ENCODE measurements around the gene CUX1.
"Not testable (repeated sequence)": the region's sequence is repeated elsewhere in the genome, so short reads cannot be mapped to it uniquely, and the experiment has no call there.

The CUX1 gene

DNA sequence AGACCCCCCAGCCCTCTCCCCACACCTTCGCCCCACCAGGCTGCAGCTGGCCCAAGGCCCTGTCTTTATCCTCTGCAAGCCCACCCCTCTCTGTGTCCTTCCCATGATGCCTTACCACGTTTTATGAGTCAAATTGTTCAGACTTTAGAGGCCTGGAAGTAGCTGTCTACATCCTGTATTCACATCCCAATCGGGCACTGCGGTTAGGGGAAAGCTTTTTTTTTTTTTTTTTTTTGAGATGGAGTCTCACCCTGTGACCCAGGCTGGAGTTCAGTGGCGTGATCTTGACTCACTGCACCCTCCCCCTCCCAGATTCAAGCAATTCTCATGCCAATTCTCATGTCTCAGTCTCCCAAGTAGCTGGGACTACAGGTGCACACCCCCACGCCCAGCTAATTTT, 347.7 kb downstream of the CUX1 start:
- no peak for DNase-seq

DNA sequence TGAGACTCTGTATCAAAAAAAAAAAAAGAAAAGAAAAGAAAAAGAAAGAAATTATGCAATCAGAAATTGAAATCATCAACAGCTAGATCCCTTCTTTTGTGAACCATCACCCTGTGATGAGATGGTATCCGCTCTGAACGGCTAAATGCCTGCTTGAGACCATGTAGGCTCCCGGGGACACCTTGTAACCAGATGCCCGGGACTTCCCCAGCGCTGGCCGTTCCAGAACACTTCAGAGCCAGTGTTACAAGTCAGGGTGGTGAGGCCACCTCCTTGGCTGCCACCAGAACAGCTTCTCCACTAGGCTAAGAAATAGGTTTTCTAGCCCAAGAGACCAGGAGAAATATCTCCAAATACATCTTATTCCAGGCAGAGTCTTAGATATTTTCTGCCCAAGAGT, 349.8 kb downstream of the CUX1 start:
- DNase-seq: no peak

DNA sequence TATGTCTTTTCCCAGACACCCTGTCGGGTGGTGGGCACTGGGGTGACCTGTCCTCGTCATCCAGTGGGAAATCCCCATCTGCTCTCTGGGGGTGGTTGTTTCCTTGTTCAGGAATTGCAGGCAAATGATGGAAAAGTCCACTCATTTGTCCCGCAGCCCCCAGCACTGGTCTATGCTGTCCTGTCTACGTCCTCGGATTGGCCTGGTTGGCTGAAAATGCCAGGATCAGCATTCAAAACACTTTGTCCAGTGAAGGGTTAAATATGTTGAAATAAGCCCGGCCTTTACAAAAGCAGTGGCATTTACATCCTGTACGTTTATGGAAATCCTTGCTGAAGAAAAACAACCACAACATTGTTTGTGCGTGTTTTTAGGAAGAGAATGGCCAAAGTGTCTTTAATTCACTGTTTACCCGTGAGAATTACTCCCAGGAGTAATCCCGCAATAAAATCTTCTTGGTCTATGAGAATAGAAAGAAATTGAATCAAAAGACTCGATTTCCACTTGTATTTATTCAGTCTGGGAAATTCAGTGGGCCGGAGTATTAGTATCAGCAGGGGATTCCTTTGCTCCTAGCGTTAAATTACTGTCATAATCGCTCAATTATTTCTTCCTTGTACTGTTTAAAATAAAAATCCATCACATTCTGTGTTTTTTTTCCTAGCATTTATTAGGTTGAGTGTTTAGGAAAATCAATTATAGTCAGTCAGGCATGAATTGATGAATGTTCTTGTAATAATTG, 352.4 kb downstream of the CUX1 start:
- no peak for DNase-seq

DNA sequence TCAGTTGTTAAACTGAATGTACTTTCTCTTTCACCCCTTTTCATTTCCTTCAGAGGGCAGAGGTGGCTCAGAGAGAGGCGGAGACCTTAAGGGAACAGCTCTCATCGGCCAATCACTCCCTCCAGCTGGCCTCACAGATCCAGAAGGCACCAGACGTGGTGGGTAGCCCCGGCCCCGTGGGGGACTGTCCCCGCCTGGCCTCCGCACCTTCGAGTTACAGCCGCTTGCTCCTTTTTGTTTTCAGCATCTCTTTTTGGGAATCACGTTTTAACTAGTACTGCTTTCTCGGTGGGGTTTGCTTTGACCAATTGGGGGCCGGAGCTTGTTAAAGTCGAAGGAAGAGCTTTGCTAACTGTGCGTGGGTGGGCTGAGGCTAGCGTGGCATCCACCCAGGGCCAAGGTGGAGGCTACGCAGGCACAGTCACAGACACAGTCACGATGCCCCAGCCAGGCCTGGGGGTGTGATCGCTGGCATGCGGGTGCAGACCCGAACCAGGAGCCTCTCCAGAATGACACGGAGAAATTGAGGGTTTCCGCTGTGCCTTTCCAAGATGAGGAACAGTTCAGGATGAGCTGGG, 353.1 kb downstream of the CUX1 start:
- no peak for DNase-seq

DNA sequence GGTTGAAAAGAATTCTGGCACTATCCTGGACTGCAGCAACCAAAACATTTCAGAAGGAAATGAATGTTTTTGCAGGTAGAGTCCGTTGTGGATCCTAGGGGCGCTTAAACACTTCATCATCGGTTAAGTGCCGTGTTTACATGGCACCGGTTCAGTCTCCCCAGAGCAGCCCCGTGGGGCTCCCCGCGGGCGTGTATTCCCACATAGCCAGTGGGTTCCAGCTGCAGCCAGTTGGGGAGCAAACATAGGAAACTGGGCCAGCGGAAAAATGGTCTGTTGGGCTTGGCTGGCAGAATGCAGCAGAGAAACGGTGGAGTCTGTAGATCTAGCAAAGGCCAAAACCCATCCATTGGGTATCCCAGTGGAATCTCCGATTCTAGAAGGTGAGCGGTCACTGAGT, 356.2 kb downstream of the CUX1 start:
- DNase-seq: no peak

DNA sequence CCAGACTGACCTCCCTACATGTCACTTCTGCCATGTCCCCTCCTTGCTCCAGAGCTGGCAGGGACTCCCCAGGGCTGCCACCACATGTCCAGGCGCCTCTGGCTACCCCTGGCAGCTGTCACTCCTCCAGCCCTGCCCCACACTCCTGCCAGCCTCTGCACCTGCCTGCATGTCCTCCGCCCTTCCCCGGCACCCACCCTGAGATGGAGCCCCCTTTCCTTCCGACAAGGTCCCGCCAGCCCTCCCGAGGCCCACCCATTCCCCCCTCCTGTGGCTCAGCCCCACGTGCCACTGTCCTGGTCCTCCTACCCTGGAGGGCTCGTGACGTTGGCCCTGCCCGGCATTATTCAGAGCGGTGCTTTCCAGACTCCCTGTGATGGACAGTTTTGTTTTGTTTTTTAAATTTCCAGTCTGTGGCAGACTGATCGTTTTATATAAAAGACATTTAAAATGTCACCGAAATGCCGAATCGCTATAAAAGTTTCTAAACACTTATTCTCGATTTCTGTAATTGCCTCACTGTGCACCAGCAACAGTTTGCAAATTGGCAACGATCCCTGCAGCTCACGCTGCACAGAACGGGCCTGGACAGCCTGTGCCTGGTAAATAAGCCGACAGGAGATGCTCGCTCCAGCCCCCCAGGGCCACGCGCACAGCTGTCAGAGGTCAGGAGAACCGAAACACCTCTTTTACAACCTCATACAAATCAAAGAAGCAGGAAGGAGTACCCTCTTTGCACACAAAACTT, 358.2 kb downstream of the CUX1 start:
- DNase-seq: no peak

DNA sequence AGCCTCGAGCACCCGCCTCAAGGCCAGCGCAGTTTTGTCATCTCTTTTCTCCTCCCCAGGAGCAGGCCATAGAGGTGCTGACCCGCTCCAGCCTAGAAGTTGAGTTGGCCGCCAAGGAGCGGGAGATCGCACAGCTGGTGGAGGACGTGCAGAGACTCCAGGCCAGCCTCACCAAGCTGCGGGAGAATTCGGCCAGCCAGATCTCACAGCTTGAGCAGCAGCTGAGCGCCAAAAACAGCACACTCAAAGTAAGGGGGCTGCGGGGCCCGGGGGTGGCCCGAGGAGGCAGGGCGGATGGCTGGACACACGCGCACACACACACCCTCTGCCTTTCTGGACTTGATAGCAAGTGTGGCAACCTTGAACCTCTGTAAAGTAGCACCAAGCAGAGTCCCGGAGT, 361.0 kb downstream of the CUX1 start:
- DNase-seq: no peak

DNA sequence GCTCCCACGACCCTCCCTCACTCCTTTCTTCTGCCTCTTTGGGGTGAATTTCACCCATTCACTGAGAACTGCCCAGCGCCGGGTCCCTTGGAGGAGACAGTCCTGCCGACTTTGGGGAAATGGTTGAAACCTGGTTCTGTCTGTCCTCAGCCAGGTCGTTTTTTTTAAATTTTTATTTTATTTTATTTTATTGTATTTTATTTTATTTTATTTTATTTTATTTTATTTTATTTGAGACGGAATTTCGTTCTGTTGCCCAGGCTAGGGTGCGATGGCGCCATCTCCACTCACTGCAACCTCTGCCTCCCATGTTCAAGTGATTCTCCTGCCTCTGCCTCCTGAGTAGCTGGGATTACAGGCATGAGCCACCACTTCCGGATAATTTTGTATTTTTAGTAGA, 363.3 kb downstream of the CUX1 start:
- no peak for DNase-seq

DNA sequence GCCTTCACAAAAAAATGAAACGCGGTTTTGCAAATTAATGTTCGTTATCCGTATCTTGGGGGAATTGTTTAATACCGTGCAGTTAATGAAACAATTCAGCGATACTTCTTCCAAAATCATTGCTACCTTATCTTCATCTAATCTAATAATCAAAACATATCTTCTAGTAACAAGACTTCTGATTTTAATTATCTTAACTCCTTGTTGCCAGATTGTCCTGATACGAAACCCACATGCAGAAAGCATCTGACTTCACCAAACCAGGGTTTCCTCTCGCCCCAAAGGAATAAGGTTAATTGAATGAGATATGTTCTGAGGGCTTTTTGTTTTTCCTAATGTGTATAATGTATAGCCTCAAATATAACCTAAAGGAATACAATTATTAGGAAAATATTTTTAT, 364.1 kb downstream of the CUX1 start:
- DNase-seq: no peak

DNA sequence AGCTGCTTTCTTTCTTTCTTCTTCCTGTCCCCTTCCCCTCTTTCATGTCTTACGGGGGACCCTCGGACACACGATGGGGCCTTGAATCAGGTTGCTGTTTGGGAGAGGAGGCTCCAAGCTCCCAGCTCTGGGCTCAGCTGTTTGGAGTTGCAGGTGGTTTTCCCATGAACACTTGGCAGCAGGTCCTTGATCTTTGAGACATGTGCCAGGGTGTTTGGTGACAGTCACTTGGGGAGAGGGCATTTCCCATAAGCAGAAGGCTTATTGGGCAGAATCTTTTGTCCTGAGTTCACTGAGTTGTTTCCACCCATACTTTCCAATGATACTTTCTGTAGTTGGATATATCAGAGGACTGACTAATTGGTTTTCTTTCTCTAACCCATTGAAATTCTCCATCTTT, 364.6 kb downstream of the CUX1 start:
- DNase-seq: no peak

DNA sequence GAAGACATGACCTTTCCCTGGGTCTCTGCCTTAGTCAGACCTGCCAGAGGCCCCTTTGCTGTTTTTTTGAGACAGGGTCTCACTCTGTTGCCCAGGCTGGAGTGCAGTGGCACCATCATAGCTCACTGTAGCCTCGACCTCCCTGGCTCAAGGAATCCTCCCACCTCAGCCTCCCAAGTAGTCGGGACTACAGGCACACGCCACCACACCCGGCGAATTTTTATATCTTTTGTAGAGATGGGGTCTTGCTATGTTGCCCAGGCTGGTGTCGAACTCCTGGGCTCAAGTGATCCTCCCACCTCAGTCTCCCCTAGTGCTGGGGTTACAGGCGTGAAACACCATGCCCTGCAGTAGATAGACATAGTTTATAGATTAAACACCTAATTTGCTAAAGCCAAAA, 366.4 kb downstream of the CUX1 start:
- not testable (repeated sequence) for DNase-seq

DNA sequence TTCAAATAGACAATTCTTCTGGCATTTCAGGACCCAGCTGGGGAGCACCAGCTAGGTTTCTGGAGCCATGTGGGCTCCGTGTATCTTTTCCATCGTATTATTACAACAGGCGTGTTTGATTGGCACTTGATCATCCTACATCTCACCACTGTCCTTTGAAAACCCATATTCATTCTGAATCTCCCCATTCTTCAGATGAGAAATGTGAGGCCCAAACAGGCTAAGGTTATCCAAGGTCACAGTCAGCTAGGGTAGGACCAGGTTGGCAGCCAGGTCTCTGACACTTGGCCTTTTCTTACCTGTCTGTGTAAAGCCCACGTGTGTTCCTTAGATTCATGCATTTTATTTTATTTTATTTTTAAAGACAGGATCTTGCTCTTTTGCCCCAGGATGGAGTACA, 366.9 kb downstream of the CUX1 start:
- no peak for DNase-seq

DNA sequence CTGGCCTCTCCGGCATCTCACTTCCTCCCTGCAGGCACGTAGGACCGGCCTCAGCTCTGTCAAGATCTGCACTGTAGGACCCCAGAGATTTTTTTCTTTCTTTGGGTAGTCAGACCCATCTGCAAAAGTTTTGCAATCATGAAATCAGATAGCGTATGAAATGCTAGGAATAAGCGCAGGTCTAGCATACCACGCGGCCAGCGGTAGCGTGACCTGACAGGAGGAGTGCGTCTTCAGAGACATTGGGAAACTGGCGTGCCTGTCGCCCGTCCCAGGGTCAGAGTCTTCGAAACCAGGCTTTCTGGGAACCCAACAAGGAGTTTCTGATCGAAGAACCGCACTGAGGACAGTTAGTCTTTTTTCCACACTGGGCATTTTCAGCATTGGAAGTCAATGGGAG, 368.4 kb downstream of the CUX1 start:
- DNase-seq: no peak

DNA sequence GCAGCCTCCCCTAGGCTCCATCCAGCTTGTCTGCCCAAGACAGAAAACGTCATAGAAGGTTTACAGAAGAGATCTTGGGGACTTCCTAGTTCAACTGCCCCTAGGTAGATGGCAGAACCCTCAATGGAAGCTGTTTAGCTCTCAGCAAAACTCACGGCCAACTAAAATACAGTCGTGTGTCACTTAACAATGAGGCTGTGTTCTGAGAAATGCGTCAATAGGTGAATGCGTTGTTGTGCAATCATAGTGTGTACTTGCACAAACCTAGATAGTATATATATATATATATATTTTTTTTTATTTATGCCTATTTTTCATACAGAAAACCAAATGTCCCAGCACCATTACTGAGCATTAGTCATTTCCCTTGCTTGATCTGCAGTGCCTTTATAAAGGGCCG, 368.9 kb downstream of the CUX1 start:
- DNase-seq: no peak

DNA sequence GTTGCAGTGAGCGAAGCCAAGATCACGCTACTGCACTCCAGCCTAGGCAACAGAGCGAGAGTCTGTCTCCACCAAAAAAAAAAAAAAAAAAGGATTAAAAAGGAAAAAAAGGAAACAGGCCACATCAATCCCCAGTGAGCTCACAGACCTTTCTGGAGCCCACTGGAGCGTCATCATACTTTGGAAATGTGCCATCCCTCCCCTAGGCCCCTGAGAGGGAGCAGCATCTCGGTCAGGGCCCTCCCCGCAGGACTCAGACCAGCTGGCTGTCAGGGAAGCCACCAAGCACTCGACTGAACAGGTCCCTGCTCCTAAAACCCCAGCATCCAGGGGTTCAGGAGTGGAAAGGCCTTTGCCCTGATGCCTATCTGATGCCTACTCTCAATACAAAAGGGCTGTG, 371.3 kb downstream of the CUX1 start:
- no peak for DNase-seq

DNA sequence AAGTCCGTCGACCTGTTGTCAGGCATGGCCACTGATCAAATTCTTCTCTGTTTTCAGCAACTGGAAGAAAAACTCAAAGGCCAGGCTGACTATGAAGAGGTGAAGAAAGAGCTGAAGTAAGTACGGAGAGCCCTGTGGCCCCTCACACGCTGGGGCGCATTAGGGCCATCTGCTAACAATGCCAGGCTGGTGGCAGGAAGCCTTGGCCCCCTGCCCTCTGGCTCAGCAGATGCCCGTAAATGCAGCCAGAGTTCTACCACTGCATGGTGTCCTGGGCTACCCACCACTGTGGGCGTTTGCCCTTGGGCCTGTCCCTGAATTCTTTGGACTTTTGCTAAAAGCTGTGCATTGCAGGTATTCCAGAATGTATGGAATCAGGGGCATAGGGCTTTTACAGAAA, 372.3 kb downstream of the CUX1 start:
- no peak for DNase-seq

DNA sequence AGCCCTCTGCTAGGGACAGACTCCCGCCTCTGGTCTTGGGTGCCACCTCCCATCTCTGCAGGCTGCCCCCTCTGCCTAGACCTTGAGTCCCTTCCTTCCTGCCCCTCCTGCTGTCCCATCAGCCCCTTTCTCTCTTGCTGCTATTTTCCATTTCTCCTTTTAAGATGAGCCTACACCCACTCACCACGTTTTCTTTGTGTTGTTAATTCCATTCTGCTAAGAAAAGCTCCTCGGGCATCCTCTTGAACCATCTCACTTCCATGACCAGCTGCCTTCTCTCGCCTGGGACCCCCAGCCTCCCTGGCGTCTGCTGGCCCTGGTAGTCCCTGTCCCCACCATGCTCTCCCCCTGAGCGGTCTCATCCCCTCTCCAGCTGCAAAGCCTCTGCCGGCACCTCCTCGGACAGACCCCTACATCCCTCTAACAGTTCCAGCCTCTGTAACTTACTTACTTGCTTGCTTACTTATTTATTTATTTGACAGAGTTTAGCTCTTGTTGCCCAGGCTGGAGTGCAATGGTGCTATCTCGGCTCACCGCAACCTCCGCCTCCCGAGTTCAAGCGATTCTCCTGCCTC, 373.4 kb downstream of the CUX1 start:
- DNase-seq: no peak

DNA sequence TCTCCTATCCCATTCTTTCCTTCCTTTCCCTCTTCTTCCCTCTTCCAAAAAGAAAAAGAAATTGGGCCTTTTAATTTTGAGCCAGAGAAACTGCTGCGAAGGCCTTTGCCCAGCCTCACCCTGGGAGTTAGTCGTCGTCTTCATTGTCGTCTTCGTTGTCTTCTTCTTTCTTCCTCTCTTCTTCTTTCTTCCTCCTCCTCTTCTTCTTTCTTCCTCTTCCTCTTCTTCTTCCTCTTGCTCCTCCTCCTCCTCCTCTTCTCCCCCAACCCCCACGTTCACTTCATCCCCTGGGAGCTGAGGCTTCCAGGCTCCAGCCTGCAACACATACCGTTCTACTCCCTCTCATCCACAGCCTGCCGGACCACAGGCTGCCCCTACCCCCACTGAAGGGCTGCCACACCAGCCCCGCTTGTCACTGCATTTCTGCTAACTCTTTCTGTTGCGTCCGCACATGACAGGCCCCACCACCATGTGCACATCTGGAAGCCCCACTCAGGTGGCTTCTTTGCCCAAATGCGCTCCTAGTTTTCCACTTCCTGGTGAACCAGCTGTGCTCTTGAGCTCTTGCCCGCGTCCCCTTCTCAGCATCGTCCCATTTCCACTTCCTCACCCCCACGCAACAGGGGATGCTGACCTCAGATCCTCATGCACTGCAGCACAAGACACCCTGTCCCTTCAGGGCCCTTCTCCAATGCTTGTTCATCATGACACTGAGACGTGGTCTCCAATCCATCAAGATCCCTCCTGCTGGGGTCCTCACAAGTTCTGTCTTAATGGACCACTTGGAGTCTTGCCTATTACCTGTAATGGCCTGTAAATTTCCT, 374.3 kb downstream of the CUX1 start:
- DNase-seq: no peak

DNA sequence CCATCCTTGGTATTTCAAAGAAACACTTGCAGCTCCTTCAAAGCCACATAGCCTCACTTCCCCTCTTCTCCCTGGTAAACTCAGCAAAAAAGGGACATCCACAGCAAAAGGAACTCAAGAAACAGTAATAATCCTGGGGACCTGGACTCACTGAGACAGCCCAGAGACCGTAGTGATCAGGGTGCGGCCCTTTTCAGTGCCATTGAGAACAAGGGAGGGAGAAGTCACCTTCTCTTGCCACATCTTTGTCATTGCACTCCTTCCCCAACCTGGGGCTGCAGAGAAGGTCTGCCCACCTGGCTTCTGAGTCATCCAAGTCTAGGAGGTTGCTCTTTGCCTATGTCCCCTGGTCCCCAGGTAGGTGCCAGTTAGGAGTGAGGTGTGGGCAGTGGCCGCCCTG, 375.4 kb downstream of the CUX1 start:
- no peak for DNase-seq

DNA sequence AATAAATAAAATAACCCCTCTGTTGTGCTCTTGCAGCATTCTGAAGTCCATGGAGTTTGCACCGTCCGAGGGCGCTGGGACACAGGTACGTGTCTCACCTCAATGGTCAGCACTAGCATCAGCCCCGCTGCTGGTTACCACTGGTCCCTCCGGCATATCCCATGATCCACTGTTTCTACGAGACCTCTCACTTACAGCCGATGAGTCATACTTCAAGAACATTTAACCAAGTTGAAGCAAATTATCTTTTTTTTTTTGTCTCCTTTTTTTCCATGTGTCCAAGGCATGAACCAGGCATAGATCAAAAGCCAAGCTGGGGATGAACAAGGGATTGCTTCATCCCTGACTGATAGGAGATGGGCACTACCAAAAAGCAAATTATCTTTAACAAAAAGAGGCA, 376.4 kb downstream of the CUX1 start:
- no peak for DNase-seq

DNA sequence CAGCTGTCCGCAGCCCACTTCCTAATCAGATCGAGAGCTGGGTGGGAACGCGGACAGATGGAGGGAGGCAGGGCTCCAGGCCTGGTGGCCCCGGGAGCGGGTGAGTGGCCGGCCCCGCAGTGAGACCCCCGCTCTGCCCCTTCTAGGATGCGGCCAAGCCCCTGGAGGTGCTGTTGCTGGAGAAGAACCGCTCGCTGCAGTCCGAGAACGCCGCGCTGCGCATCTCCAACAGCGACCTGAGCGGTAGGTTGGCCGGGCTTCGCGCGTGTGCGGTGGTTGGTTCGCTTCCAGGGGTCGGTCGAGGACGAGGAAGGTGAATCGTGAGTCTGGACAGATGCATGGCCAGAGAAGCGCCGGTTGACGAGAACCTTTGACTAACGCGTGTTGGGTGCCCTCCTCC, 377.9 kb downstream of the CUX1 start:
- no peak for DNase-seq

DNA sequence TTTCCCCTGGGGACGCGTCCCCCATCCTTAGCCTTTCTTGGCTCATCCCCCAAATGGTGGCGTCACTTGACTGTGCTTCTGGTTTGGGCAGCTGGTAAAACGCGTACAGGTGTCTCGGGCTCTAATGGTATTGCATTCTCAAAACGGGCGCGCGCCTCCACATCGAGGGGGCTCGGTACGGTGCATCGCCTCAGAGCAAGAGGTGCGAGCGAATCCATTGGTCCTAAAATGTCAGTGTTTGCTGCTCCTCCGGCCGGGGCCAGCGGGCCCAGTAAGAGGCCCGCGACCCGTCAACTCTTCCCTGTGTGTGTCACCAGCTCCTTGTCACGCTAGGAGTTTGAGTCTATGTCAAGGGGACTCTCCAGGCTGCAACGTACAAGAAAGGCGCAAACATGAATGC, 378.6 kb downstream of the CUX1 start:
- DNase-seq: no peak

DNA sequence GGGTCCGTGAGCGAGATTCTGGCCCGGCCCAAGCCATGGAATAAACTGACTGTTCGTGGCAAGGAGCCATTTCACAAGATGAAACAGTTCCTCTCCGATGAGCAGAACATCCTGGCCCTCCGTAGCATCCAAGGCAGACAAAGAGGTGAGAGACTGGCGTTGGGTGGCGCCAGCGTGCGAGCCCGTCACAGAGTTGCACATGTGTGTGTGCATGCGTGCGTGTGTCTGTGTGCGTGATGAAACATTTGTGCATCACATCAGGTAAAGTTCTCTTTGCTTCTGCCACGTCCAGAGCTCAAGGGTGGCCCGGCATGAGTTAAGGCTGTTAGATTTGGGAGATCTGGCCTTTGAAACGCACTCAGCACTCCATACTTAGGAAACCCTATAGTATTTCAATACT, 379.7 kb downstream of the CUX1 start:
- no peak for DNase-seq
